DND-41 (cell line): ENCODE measurements around the gene ASCL2.

Experiments
- ATAC-seq: fragments of 200-7000 bp; cut with Tn5 transposase; 3 replicates; pipeline ENCODE4 v1.9.1; 2021; ENCODE audit warnings: low read depth; ENCODE audit not compliant: insufficient read depth
- DNase-seq: peaks from one replicate; pipeline ENCODE4 v3.0.0-alpha.2; 2020
- H2AFZ ChIP-seq: 2 replicates; pipeline ENCODE4 v1.6.0; 2012; ENCODE audit warnings: low read depth, low read length
- H3K27ac ChIP-seq: 2 replicates; pipeline ENCODE4 v1.5.1; 2012; ENCODE audit warnings: low read length, inconsistent platforms
- H3K27me3 ChIP-seq: fragments of 200-600 bp; sonication (generic); 2 replicates; pipeline ENCODE4 v1.6.0; 2012; ENCODE audit warnings: low read length, mild to moderate bottlenecking, inconsistent platforms; ENCODE audit not compliant: insufficient read depth, poor library complexity
- H3K36me3 ChIP-seq: 2 replicates; pipeline ENCODE4 v1.5.1; 2012; ENCODE audit warnings: low read length, inconsistent platforms; ENCODE audit not compliant: insufficient read depth
- H3K4me1 ChIP-seq: 2 replicates; pipeline ENCODE4 v1.5.1; 2012; ENCODE audit warnings: mild to moderate bottlenecking, low read length; ENCODE audit not compliant: insufficient read depth
- H3K4me2 ChIP-seq: 2 replicates; pipeline ENCODE4 v1.6.0; 2012; ENCODE audit warnings: mild to moderate bottlenecking, moderate library complexity, low read length, inconsistent platforms; ENCODE audit not compliant: insufficient read depth
- H3K4me3 ChIP-seq, 2 experiments: fragments of 200-600 bp in 1 of 2; shearing (Covaris generic) in 1 of 2; 2 replicates each; pipeline ENCODE4 v1.5.1; 2012 to 2016; ENCODE audit warnings: inconsistent platforms in 2 of 2, low read length in 2 of 2, mild to moderate bottlenecking in 2 of 2, low read depth in 1 of 2, moderate library complexity in 1 of 2
- H3K79me2 ChIP-seq: 2 replicates; pipeline ENCODE4 v1.6.0; 2012; ENCODE audit warnings: low read length, inconsistent platforms; ENCODE audit not compliant: insufficient read depth
- H3K9ac ChIP-seq: 2 replicates; pipeline ENCODE4 v1.6.0; 2012; ENCODE audit warnings: low read depth, mild to moderate bottlenecking, inconsistent platforms, low read length, moderate library complexity
- H3K9me3 ChIP-seq: 2 replicates; pipeline ENCODE4 v1.5.1; 2012; ENCODE audit warnings: low read length, moderate library complexity, mild to moderate bottlenecking, inconsistent platforms; ENCODE audit not compliant: insufficient read depth, severe bottlenecking
- H4K20me1 ChIP-seq: 2 replicates; pipeline ENCODE4 v1.6.0; 2012; ENCODE audit warnings: low read length; ENCODE audit not compliant: insufficient read depth
- CTCF ChIP-seq: IDR thresholded peaks from 2 replicates; pipeline ENCODE4 v1.5.1; 2012; ENCODE audit warnings: borderline replicate concordance, low read length, moderate library complexity, mild to moderate bottlenecking; ENCODE audit not compliant: poor library complexity, severe bottlenecking; ENCODE audit errors: extremely low read depth
- EZH2 ChIP-seq: IDR thresholded peaks from 3 replicates; pipeline ENCODE4 v1.6.1; 2012; ENCODE audit warnings: borderline replicate concordance, low read depth, mild to moderate bottlenecking, moderate library complexity, low read length, inconsistent platforms; ENCODE audit not compliant: severe bottlenecking

The ASCL2 gene

DNA sequence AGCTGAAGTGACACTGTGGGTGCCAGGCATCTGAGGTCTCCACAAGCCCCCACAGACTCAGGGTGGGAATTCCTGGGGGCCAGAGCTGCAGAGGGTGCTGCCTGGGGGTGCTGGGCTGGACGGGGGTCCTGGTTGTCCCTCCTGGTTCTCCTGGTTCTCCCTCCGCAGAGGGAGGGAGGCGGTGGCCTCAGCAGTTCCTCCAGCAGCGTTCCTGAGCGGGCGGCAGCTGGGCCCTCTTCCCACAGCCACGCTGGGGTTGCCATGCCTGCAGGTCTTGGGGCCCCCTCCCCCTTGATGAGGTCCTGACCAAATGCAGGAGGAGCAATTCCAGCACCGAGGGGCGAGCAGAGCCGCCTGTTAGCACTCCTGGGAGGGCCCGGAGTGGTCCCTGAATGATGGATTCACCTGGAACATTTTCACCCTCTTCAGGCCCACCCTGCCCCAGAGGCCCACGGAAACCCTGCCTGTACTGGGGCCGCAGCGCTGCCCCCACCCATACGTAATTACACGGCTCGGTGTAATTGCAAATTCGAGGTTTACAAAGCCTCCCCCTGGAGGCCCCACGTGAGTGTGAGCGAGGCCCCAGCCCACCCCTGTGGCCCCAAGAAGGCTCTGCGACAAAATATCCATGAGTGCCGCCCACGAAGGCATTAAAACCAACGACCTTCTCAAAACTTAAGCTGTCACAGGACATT lies 30.7 kb upstream of the ASCL2 start:
- Histone ChIP-seq H3K9me3 (no peaks in the 10 kb centered on the region), H3K9ac (no peak overlapping the region), H3K27ac (no peak overlapping the region), H2AFZ (no peak overlapping the region), H3K4me1 (no peaks in the 10 kb centered on the region), H3K4me2 (no peak overlapping the region), H4K20me1 (no peaks in the 10 kb centered on the region), H3K27me3 (no peaks in the 10 kb centered on the region), H3K79me2 (no peaks in the 10 kb centered on the region), H3K36me3 (no peaks in the 10 kb centered on the region), H3K4me3 (no peak overlapping the region)
- TF ChIP-seq CTCF (no peak), EZH2 (no peak)
- DNase-seq: peak; percentile 3
- ATAC-seq: no peak

DNA sequence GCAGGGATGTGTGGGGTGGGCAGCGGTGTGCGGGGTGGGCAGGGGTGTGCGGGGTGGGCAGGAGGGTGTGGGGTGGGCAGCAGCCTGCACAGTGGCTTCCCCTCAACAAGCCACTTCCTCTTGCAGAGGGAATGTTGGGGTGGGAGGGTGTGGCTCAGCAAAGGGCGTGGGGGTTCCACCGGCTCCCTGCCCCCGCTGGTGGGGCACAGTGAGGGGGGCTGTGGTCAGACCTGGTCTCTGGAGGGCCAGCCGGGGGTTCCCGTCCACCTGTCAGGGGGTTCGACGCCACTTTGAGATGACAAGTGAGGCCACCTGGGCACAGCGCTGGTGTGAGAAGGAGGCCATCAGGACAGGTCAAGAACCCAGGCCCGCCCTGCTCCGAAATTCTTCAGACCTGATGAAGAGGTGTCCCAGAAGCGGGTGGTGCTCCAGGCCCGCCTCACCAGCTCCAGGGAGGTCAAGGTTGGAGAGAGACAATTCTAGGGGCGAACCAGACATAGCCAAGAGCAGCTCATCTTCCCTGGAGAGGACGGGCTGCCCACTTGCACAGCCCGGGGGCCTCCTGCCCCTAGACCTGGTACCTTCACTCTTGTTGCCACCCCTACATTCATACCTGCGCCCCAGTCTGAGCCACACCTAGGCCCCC lies 30.0 kb upstream of the ASCL2 start:
- no peak overlapping the region for H3K4me3 ChIP-seq
- H3K27me3 ChIP-seq: no peaks in the 10 kb centered on the region
- H4K20me1 ChIP-seq: no peaks in the 10 kb centered on the region
- DNase-seq (peak; percentile 6), ATAC-seq (no peak)
- TF ChIP-seq CTCF (no peak), EZH2 (no peak)
- H2AFZ ChIP-seq: no peak overlapping the region
- H3K4me1 ChIP-seq: no peaks in the 10 kb centered on the region
- H3K4me2 ChIP-seq: no peak overlapping the region
- H3K9me3 ChIP-seq: no peaks in the 10 kb centered on the region
- no peaks in the 10 kb centered on the region for H3K79me2 ChIP-seq
- no peak overlapping the region for H3K9ac ChIP-seq
- H3K36me3 ChIP-seq: no peaks in the 10 kb centered on the region
- H3K27ac ChIP-seq: no peak overlapping the region

GRCh38 chr11:2299773-2300172 lies 29.4 kb upstream of the ASCL2 start:
- no peaks in the 10 kb centered on the region for H4K20me1 ChIP-seq
- peak; percentile 2 for DNase-seq
- no peaks in the 10 kb centered on the region for H3K36me3 ChIP-seq
- H3K79me2 ChIP-seq: no peaks in the 10 kb centered on the region
- ATAC-seq: no peak
- no peak overlapping the region for H3K27ac ChIP-seq
- no peak overlapping the region for H3K4me3 ChIP-seq
- TF ChIP-seq CTCF (no peak), EZH2 (no peak)
- no peaks in the 10 kb centered on the region for H3K27me3 ChIP-seq
- no peak overlapping the region for H2AFZ ChIP-seq
- H3K4me1 ChIP-seq: no peaks in the 10 kb centered on the region
- no peak overlapping the region for H3K9ac ChIP-seq
- no peaks in the 10 kb centered on the region for H3K9me3 ChIP-seq
- H3K4me2 ChIP-seq: no peak overlapping the region
